ENCODE data around the gene ZNF423.

Gene ZNF423

DNA sequence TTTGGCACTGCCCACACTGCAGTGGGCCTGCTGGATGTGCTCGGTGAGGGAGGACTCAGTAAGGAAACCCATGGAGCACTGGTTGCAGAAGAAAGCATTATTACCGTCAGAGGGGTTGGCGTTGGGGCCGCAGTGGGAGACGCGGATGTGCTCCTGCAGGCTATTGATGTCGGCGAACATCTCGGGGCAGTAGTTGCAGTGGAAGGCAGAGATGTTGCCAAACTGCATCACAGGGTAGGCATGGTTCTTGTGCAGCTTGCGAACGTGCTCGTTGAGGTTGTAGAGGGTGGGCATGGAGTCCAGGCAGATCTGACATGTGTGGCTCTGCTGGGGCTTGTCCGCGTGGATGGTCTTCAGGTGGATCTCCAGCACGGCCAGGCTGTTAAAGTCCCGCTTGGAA is 218.4 kb downstream of the ZNF423 start:
- no peak for DNase-seq

- no peak for DNase-seq
Measured at GRCh38 chr16:49636608-49637007, 219.3 kb downstream of the ZNF423 start.

DNA sequence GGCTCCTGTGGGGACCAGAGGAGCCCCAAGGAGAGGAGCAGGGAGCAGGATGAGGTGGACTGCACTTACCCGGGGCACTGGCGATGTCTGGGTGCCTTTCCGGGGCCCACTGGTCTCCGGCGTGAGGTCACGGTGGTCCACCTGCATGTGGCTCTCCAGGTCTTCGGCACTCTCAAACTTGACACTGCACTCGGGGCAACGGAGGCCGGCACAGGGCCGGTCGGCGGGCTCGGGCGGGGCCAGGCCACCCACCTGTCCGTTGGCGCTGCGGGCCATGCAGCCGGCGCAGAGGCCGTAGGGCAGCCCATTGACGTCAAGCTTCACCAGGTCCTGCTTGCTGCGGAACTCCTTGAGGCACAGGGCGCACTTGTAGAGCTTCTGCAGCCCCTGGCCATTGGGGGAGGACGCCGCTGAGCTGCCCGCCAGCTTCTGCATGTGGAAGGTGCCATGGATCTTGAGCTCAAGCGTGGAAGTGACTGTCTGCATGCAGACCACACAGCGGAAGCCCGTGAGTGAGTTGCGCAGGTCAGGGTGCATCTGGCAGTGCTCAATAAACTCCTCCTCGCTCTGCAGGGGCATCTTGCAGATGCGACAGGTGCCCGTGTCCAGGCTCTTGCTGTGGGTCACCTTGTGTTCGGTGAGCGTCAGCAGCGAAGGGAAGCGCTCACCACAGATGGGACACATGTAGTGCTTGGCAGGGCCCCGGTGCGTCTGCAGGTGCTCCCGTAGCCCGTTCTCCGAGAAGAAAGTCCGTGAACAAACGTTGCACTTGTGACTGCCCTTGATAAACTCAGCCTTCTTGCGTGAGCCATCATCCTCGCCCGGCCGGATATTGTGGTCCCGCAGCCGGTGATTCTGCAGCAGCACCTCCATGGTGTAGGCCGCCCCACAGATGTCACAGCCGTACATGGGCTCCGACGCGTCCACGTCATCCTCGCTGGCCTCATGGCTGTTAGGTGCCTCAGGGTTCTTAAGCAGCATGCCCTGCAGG is 220.0 kb downstream of the ZNF423 start:
- DNase-seq, result no peak

- no peak for DNase-seq
Measured at GRCh38 chr16:49635009-49635350, 220.9 kb downstream of the ZNF423 start.

DNA sequence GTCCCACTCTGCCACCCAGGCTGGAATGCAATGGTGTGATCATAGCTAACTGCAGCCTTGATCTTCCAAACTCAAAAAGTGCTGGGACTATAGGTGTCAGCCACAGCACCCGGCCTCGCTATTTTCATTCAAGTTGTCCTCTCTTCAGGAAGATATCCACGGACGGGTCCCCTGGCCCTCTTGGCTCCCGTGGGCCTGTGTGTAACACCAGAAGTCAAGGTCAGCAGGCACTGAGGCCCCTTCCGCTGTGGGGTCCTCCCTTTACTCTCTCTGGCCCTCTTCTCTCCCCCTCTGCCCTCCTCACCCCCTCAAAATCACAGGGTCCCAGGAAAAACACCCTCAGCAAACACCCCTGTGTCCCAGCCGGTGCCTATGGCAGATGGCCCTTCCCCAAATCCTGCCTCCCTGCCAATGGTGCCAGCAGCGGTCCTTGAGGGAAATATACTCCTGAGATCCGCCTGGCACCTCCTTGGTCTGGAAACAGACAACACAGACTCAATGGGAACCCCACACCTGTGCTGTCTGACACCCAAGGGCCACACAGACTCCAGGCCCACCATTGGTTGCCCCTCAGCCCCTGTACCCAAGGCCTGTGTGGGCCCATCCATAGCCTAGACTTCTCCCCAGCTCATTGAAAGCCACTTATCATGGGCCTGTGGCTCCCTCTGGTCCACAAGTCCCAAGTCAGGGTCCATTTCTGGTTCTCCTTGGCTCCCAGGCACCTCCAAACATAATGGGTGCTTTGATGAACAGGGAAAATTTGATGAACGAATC is 221.5 kb downstream of the ZNF423 start:
- no peak for DNase-seq

DNA sequence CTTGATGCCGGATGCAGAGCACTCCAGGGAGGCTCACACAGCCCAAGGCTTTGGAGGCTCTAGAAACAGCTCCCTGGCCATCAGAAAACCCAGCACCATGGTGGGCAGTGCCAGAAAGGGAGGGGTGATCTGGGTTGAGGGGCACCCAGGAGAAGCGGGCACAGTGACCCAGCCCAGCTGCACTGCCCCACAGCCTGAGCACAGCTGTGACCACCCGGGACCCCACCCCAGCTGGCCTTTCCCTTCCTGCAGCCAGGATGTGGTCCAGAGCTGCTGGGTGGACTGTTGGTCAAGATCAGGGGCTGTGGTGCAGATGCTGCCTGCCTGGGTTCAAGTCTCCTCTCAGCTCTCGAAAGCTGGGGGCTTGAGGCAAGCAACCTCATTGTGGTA is 223.1 kb downstream of the ZNF423 start:
- no peak for DNase-seq

GRCh38 chr16:49632086-49632794 is 223.7 kb downstream of the ZNF423 start:
- no peak for DNase-seq

DNA sequence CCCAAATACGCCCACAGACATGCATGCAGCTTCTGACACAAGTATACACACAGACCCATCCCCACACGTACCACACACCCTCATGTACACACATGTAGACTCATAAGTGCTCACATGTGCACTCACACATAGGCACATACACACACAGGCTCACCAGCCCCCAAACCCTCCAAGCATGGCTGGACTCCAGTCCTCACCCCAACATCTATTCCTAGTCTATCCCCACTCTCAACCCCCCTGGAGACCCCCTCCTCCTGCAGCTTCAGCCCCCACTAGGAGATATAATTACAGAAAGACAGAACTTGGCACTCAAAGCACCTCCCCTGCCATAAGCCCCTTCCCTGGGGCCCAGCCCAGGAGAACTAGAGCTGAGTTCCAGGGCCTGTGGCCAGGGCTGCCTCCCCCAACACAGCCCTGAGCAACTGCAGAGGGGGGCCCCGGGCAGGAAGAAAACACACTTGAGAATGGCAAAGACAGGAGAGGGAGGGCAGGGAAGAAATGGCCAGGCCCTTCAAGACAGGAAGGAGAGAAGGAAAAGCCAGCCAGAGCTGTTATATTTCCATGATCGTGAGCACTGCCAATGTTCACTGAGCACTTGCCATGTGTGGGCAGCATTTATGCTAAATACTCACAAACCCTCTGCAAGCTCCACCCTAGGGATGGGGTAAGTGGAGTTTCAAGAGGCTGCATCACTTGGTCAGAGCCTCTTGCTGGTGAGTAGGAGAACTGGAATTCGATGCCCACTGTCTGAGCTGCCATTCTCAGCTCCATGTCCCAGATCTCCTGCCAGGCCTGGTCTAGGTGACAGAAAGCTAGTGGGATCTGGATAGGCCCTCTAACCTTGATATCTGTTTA is 224.5 kb downstream of the ZNF423 start:
- no peak for DNase-seq

GRCh38 chr16:49630783-49631182 is 225.1 kb downstream of the ZNF423 start:
- no peak for DNase-seq

DNA sequence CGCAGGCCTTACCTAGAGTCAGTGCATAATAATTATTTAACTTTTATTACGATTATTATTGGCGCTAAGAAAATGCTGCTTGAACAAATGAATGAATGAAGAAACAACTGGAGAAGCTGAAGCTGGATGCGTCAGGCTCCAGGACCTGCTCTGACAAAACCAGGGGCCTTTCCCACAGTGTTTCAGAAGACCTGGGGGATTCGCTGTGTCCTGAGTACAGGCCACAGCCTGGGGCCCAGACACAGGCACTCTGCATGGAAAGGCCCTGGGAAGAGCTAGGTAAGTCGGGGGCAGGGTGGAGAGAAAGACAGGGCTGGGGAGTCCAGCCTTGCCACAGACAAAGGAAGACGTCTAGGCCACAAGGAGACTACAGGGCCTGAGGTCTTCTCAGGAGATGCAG is 226.1 kb downstream of the ZNF423 start:
- no peak for DNase-seq

GRCh38 chr16:49628148-49628547 is 227.8 kb downstream of the ZNF423 start:
- no peak for DNase-seq

DNA sequence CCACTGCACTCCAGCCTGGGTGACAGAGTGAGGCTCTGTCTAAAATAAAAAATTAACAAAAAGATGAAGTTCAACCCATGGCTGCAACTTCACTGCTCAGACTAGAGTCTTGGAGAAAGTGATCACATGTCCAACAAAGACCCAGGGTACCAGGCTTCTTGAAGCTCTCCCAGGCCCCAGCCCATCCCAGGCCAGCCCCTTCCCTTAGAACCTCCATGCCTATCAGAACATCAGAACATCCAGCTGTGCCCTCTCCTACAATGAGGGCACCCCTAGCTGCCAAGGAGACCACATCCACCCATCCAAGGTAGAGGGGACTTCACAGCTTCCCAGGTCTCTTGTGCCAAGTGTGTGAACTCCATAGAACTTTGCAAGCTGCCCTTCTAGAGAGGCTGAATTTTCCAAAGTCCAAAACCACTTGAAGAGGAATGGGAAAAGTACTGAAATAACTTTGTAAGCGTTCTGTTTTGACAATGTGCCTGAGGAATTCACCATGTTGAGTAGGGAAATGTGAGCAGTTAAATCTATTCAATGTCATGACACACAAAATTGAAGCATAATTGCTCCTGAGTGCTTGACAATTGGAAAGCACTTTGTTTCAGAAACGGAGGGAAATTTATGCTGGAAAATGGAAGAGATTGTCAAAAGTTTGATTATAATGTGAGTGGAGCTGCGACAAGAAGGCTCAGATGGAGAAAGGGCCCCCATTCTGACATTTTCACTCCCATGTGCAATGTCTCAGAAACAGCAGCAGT is 230.4 kb downstream of the ZNF423 start:
- no peak for DNase-seq

- no peak for DNase-seq
Measured at GRCh38 chr16:49623501-49624266, 232.2 kb downstream of the ZNF423 start.

DNA sequence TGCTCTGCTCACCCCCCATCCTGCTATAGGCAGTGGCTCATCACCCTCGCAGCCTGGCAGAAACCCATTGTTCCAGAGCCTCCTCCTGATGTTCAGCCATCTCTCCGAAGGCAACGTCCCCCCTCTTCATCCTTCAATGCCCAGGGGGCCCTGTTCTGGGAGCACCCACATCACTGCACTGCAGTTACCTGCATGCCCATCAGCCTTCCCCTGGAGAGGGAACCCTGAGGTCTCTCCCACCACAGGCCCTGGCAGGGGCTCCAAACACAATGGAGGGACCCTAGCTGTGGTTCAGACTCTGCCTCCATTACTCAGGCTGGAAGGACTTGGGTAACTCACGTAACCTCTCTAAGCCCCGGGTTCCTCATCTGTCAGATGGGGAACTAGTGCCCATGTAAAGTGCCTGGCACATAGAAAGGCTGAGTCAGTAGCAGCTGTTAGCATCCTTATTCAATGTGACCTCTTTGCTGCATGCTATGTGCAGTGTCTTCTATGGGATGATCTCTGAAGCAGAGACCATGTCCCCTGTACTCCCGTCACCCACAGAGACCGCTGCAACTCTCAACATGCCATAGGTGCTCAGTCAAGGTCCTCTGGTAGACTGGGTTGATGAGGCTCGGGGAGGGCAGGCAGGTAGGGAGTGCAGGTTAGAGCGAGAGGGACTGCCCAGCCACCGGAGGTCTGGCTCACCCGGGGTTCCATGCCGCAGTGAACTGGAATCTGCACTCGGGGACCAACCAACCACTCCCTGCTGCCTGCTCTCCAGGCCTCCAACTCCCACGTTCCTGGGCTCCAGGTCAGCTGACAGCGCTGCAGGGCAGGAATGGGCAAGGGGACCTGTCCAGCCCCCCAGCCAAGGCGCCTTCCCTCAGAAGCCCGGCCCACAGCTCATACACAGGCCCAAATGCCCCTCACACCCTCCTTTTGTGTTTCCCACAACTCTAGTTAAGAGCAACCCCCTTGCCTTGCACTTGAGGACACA is 233.2 kb downstream of the ZNF423 start:
- DNase-seq, result no peak

GRCh38 chr16:49622084-49622390 is 233.9 kb downstream of the ZNF423 start:
- DNase-seq, result no peak

- no peak for DNase-seq
Measured at GRCh38 chr16:49621241-49622083, 234.4 kb downstream of the ZNF423 start.

GRCh38 chr16:49620869-49621240 is 235.1 kb downstream of the ZNF423 start:
- DNase-seq, result no peak

DNA sequence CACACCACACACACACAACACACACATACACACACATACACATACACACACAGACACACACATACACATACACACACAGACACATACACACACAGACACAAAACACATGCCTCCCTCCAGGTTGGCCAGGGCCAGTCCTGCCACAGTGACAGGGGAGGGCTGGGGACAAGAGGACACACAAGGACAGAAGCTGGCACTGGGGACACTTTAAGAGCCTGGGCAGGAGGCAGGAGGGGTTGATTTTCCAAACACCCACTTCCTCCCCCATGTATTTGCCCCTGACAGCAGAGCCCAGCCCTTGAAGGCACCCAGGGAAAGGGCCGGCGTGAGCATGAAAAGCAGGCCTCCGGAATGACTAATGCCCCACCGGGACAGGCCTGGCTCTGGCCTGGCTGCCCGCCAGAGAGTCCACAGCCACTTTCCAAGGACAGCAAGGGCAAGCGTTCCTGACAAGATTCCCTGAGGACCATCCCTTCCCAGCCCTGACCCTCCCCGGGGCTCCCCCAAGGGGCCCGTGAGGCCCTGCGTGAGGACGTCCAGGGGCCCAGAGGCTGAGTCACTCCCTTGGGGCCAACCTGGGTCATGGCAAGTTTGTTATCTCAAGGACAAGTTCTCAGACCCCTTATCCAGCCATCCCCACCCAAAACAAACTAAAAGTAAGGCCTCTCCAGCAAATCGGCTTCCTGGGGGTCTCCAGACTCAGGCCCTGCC is 235.6 kb downstream of the ZNF423 start:
- DNase-seq, result no peak
